Astrocyte (in vitro differentiated cells and primary cell): ENCODE results near the gene PEPD. TPM values are rescaled to one million over a fixed set of nuclear protein-coding genes. Genes with fewer than 3 reads are reported as not detected.
A peak's percentile ranks its signal among the peaks of the same experiment; 100 is the strongest.

Experiments
- DNase-seq: peaks from one replicate; pipeline ENCODE4 v3.0.0-alpha.2; 2010; ENCODE audit warnings: low read depth
- FAIRE-seq: peaks from 2 replicates; lab custom pipeline; 2011; peaks lifted over from hg19 to GRCh38; lab: Jason Lieb, UNC
- H2AFZ ChIP-seq: 2 replicates; pipeline ENCODE4 v1.6.0; 2012; ENCODE audit warnings: low read depth, low read length, inconsistent platforms
- H3K27ac ChIP-seq: 2 replicates; pipeline ENCODE4 v1.5.1; 2011; ENCODE audit warnings: low read depth, low read length, inconsistent platforms
- H3K27me3 ChIP-seq: 2 replicates; pipeline ENCODE4 v1.6.0; 2011; ENCODE audit warnings: low read length, inconsistent platforms; ENCODE audit not compliant: insufficient read depth
- H3K36me3 ChIP-seq: 2 replicates; pipeline ENCODE4 v1.5.1; 2011; ENCODE audit warnings: low read length, inconsistent platforms; ENCODE audit not compliant: insufficient read depth
- H3K4me1 ChIP-seq: 2 replicates; pipeline ENCODE4 v1.5.1; 2011; ENCODE audit warnings: low read length, inconsistent platforms; ENCODE audit not compliant: insufficient read depth
- H3K4me2 ChIP-seq: 2 replicates; pipeline ENCODE4 v1.6.0; 2012; ENCODE audit warnings: low read length, inconsistent platforms
- H3K4me3 ChIP-seq: 2 replicates; pipeline ENCODE4 v1.5.1; 2011; ENCODE audit warnings: low read depth, mild to moderate bottlenecking, low read length, inconsistent platforms; ENCODE audit not compliant: insufficient read depth
- H3K79me2 ChIP-seq: 2 replicates; pipeline ENCODE4 v1.6.0; 2012; ENCODE audit warnings: mild to moderate bottlenecking, low read length, inconsistent platforms; ENCODE audit not compliant: insufficient read depth
- H3K9ac ChIP-seq: 2 replicates; pipeline ENCODE4 v1.6.0; 2012; ENCODE audit warnings: mild to moderate bottlenecking, low read length, inconsistent platforms
- H3K9me3 ChIP-seq: 2 replicates; pipeline ENCODE4 v1.5.1; 2012; ENCODE audit warnings: low read depth, mild to moderate bottlenecking, low read length, inconsistent platforms; ENCODE audit not compliant: insufficient read depth
- H4K20me1 ChIP-seq: 2 replicates; pipeline ENCODE4 v1.6.0; 2012; ENCODE audit warnings: low read length, inconsistent platforms; ENCODE audit not compliant: insufficient read depth
- H3K27ac Mint-ChIP-seq: one replicate; pipeline ENCODE4 v1.8.0; 2021; ENCODE audit warnings: mild to moderate bottlenecking, mixed read lengths; ENCODE audit not compliant: unreplicated experiment
- H3K27me3 Mint-ChIP-seq: one replicate; pipeline ENCODE4 v1.8.0; 2021; ENCODE audit warnings: low read depth, mixed read lengths; ENCODE audit not compliant: unreplicated experiment
- H3K36me3 Mint-ChIP-seq: one replicate; pipeline ENCODE4 v1.8.0; 2021; ENCODE audit warnings: low read depth, mixed read lengths; ENCODE audit not compliant: unreplicated experiment
- H3K4me1 Mint-ChIP-seq: one replicate; pipeline ENCODE4 v1.8.0; 2021; ENCODE audit warnings: low read depth, mixed read lengths; ENCODE audit not compliant: unreplicated experiment
- H3K4me3 Mint-ChIP-seq: one replicate; pipeline ENCODE4 v1.8.0; 2021; ENCODE audit warnings: mild to moderate bottlenecking, moderate library complexity, mixed read lengths; ENCODE audit not compliant: unreplicated experiment
- H3K9me3 Mint-ChIP-seq: one replicate; pipeline ENCODE4 v1.8.0; 2021; ENCODE audit warnings: mild to moderate bottlenecking, mixed read lengths; ENCODE audit not compliant: unreplicated experiment
- EZH2 ChIP-seq: IDR thresholded peaks from 2 replicates; pipeline ENCODE4 v1.6.1; 2012; ENCODE audit warnings: mild to moderate bottlenecking, low read length, inconsistent platforms; ENCODE audit not compliant: insufficient read depth
- total RNA-seq: library from RNA; stranded (reverse); gene quantifications from 2 replicates; pipeline ENCODE4 v1.2.1, GENCODE V29; 2021
- TF ChIP-seq, protein P1 (sequence below): IDR thresholded peaks from 2 replicates; pipeline ENCODE4 v1.5.1; 2011; ENCODE audit warnings: low read depth, mild to moderate bottlenecking, inconsistent platforms, low read length, moderate library complexity; ENCODE audit not compliant: insufficient read depth

The PEPD gene
- total RNA-seq, 1 donor from 2014 or later: 37.9 TPM

DNA sequence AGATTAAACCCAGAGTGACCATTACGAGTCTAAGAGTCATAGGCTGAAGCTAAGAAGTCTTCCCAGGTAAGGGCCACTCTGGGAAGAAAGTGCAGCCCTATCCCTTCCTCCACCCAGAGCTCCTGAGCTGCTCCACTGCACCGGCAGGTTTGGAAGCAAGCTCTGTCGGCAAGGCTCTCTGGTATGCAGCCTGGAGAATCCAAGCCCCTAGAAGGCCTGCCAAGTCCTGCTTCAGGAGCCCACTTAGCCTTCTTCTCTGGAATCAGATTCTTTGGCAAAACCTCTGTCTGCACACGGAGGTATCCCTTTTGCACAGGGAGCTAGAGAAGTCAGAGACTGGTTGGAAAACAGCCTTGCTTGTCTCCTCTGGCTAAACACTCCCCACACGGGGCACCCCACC, 89.6 kb downstream of the PEPD start:
- no peak overlapping the region for H3K4me2 ChIP-seq
- H3K9ac ChIP-seq: no peak overlapping the region
- Mint-ChIP-seq H3K36me3 (peaks cover 1% of the 10 kb centered on the region), H3K4me1 (peaks cover 5% of the 10 kb centered on the region), H3K4me3 (no peak overlapping the region), H3K27me3 (peaks cover 3% of the 10 kb centered on the region), H3K27ac (no peak overlapping the region), H3K9me3 (no peaks in the 10 kb centered on the region)
- no peaks in the 10 kb centered on the region for H3K79me2 ChIP-seq
- no peaks in the 10 kb centered on the region for H3K9me3 ChIP-seq
- TF ChIP-seq, protein P1, sequence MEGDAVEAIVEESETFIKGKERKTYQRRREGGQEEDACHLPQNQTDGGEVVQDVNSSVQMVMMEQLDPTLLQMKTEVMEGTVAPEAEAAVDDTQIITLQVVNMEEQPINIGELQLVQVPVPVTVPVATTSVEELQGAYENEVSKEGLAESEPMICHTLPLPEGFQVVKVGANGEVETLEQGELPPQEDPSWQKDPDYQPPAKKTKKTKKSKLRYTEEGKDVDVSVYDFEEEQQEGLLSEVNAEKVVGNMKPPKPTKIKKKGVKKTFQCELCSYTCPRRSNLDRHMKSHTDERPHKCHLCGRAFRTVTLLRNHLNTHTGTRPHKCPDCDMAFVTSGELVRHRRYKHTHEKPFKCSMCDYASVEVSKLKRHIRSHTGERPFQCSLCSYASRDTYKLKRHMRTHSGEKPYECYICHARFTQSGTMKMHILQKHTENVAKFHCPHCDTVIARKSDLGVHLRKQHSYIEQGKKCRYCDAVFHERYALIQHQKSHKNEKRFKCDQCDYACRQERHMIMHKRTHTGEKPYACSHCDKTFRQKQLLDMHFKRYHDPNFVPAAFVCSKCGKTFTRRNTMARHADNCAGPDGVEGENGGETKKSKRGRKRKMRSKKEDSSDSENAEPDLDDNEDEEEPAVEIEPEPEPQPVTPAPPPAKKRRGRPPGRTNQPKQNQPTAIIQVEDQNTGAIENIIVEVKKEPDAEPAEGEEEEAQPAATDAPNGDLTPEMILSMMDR: no peak
- TF ChIP-seq EZH2: no peak
- DNase-seq: no peak
- H3K27ac ChIP-seq: no peak overlapping the region
- no peak for FAIRE-seq
- no peak overlapping the region for H2AFZ ChIP-seq
- peaks cover 6% of the 10 kb centered on the region for H4K20me1 ChIP-seq
- H3K36me3 ChIP-seq: no peaks in the 10 kb centered on the region
- H3K4me3 ChIP-seq: no peak overlapping the region
- peaks cover 10% of the 10 kb centered on the region for H3K4me1 ChIP-seq
- no peaks in the 10 kb centered on the region for H3K27me3 ChIP-seq

DNA sequence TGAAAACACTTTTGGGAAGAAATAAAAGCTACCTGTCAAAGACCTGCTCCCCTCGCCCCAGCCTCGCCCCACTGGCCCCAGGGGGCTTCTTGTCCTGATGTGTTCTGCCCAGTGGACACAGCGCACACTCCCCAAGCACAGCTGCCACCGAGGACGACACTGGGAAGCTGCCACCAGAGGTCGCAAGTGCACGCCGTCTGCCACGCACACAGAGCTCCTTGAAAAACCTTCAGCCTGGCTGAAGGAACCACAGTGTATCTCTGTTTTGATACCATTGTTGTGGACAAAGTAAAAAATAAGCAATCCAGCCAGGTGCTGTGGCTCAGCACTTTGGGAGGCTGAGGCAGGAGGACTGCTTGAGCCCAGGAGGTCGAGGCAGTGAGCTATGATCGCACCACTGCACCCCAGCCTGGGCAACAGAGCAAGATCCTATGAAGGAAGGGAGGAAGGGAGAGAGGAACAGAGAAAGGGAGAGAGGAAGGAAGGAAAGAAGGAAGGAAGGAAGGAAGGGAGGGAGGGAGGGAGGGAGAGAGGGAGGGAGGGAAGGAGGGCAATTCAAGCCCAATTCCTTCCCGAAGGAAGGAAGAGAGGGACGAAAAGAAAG, 90.8 kb downstream of the PEPD start:
- H3K4me3 Mint-ChIP-seq: no peak overlapping the region
- H3K4me1 Mint-ChIP-seq: peaks cover 5% of the 10 kb centered on the region
- TF ChIP-seq EZH2: no peak
- TF ChIP-seq, protein P1: peak; percentile 71
- Histone ChIP-seq H3K27me3 (no peaks in the 10 kb centered on the region), H3K36me3 (no peaks in the 10 kb centered on the region), H3K9me3 (no peaks in the 10 kb centered on the region), H3K9ac (no peak overlapping the region), H3K4me3 (no peak overlapping the region), H2AFZ (no peak overlapping the region), H3K27ac (no peak overlapping the region), H3K4me2 (no peak overlapping the region), H3K4me1 (peaks cover 10% of the 10 kb centered on the region), H4K20me1 (peaks cover 6% of the 10 kb centered on the region), H3K79me2 (no peaks in the 10 kb centered on the region)
- H3K27ac Mint-ChIP-seq: no peak overlapping the region
- H3K9me3 Mint-ChIP-seq: no peaks in the 10 kb centered on the region
- no peak for FAIRE-seq
- DNase-seq: peak; percentile 40
- H3K27me3 Mint-ChIP-seq: peaks cover 3% of the 10 kb centered on the region
- H3K36me3 Mint-ChIP-seq: no peaks in the 10 kb centered on the region

DNA sequence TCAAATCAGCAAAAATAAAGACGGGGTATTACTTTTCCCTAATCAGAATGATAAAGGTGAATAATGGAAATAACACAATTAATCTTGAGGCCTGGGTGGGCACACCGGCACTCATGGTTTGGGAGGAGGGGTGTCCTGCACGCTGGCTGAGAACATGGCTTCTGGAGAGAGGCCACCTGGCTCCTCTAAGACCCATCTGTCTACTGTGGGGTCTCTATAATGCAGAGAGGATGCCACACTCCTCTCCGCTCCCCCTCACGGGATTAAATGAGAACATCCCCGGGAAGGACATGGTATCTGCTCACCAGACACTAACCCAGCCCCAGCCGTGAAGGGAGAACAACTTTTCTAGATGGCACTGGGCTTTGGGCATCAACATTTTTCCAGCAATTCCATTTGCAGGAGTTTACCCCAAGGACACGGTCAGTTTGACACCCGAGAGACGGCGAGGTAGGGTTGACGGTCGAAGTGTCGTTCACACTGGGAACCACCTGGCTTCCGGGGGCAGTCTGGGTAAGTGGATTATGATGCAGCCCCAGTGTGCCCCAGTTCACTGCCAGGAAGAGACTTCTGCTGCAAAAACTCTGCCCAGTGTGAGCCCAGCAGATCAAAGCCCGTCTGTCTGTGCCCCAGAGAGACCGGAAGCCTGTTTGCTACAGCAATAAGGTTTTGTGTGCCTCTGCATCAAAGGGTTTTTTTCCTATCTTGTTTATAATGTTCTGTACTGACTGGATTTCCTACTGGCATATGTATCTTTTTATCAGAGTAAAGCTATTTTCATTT, 91.5 kb downstream of the PEPD start:
- Mint-ChIP-seq H3K27ac (no peak overlapping the region), H3K4me1 (peaks cover 3% of the 10 kb centered on the region), H3K9me3 (no peaks in the 10 kb centered on the region), H3K4me3 (no peak overlapping the region), H3K27me3 (peaks cover 3% of the 10 kb centered on the region), H3K36me3 (no peaks in the 10 kb centered on the region)
- H3K36me3 ChIP-seq: no peaks in the 10 kb centered on the region
- no peak overlapping the region for H3K4me3 ChIP-seq
- H3K79me2 ChIP-seq: no peaks in the 10 kb centered on the region
- DNase-seq (no peak), FAIRE-seq (no peak)
- H2AFZ ChIP-seq: no peak overlapping the region
- peaks cover 6% of the 10 kb centered on the region for H4K20me1 ChIP-seq
- no peaks in the 10 kb centered on the region for H3K27me3 ChIP-seq
- no peak overlapping the region for H3K27ac ChIP-seq
- no peaks in the 10 kb centered on the region for H3K9me3 ChIP-seq
- peaks cover 6% of the 10 kb centered on the region for H3K4me1 ChIP-seq
- TF ChIP-seq EZH2: no peak
- TF ChIP-seq, protein P1: no peak
- no peak overlapping the region for H3K9ac ChIP-seq
- no peak overlapping the region for H3K4me2 ChIP-seq
